HEK293 (cell line): ENCODE results near the gene COX18.

Source experiments
- CTCF ChIA-PET: fragments of 350-600 bp; formaldehyde crosslinking; extraction: SDS; loops from one replicate; lab custom pipeline; 2021; ENCODE audit warnings: antibody characterized with exemption; lab: Yijun Ruan, JAX
- POLR2A ChIA-PET: fragments of 300-600 bp; formaldehyde crosslinking; extraction: SDS; loops from one replicate; lab custom pipeline; 2020; ENCODE audit warnings: antibody characterized with exemption, inconsistent platforms; lab: Yijun Ruan, JAX
- H3K27ac ChIP-seq: fragments of 200-500 bp; sonication (Bioruptor generic); 2 replicates; pipeline ENCODE4 v1.5.1; 2014; ENCODE audit warnings: low read depth, low read length, control low read depth, inconsistent platforms; ENCODE audit errors: extremely low read depth
- H3K36me3 ChIP-seq, 2 experiments: fragments of 200-500 bp in 1 of 2; sonication (Bioruptor generic) in 1 of 2; 1 replicate in 1 of 2; 2 replicates in 1 of 2; pipeline ENCODE4 v1.5.1; 2014 to 2017; ENCODE audit warnings: inconsistent platforms in 2 of 2, low read length in 2 of 2; ENCODE audit not compliant: control insufficient read depth in 2 of 2, insufficient read depth in 1 of 2
- H3K4me1 ChIP-seq: fragments of 200-500 bp; sonication (Bioruptor generic); 2 replicates; pipeline ENCODE4 v1.5.1; 2014; ENCODE audit warnings: mild to moderate bottlenecking, low read length, inconsistent platforms; ENCODE audit not compliant: control insufficient read depth, insufficient read depth
- H3K4me3 ChIP-seq: 2 replicates; pipeline ENCODE4 v1.5.1; 2011; ENCODE audit warnings: low read depth, mild to moderate bottlenecking, control low read depth, low read length, moderate library complexity
- H3K9me3 ChIP-seq: fragments of 200-500 bp; sonication (Bioruptor generic); 2 replicates; pipeline ENCODE4 v1.5.1; 2014; ENCODE audit warnings: low read depth, low read length, inconsistent platforms; ENCODE audit not compliant: control insufficient read depth, insufficient read depth
- BCL11A ChIP-seq: fragments of 450-650 bp; formaldehyde crosslinking; IDR thresholded peaks from 2 replicates; pipeline ENCODE4 v1.5.1; 2016; ENCODE audit warnings: low read depth, missing biosample characterization, missing genetic modification characterization
- EGR2 ChIP-seq: fragments of 450-650 bp; formaldehyde crosslinking; IDR thresholded peaks from 2 replicates; pipeline ENCODE4 v1.5.1; 2016; ENCODE audit warnings: low read depth, missing biosample characterization, missing genetic modification characterization
- GFI1B ChIP-seq: fragments of 450-650 bp; formaldehyde crosslinking; IDR thresholded peaks from 2 replicates; pipeline ENCODE4 v1.5.1; 2016; ENCODE audit warnings: missing biosample characterization, missing genetic modification characterization
- GLI2 ChIP-seq: fragments of 450-650 bp; formaldehyde crosslinking; IDR thresholded peaks from 2 replicates; pipeline ENCODE4; 2017; ENCODE audit warnings: missing biosample characterization, missing genetic modification characterization, low read depth, borderline replicate concordance
- KLF9 ChIP-seq: fragments of 450-650 bp; formaldehyde crosslinking; IDR thresholded peaks from 2 replicates; pipeline ENCODE4 v1.5.1; 2016; ENCODE audit warnings: missing biosample characterization, missing genetic modification characterization, low read depth
- ZBTB10 ChIP-seq: fragments of 450-650 bp; formaldehyde crosslinking; IDR thresholded peaks from 2 replicates; pipeline ENCODE4 v1.5.1; 2016; ENCODE audit warnings: missing biosample characterization, missing genetic modification characterization
- ZBTB48 ChIP-seq: fragments of 450-650 bp; formaldehyde crosslinking; IDR thresholded peaks from 2 replicates; pipeline ENCODE4 v1.5.1; 2016; ENCODE audit warnings: missing biosample characterization, missing genetic modification characterization
- ZFP37 ChIP-seq: fragments of 450-650 bp; formaldehyde crosslinking; IDR thresholded peaks from 2 replicates; pipeline ENCODE4 v1.5.1; 2016; ENCODE audit warnings: missing biosample characterization, missing genetic modification characterization
- ZNF10 ChIP-seq: fragments of 450-650 bp; formaldehyde crosslinking; IDR thresholded peaks from 2 replicates; pipeline ENCODE4 v1.5.1; 2017; ENCODE audit warnings: missing biosample characterization, missing genetic modification characterization
- ZNF157 ChIP-seq: fragments of 450-650 bp; formaldehyde crosslinking; IDR thresholded peaks from 2 replicates; pipeline ENCODE4 v1.5.1; 2016; ENCODE audit warnings: missing biosample characterization, missing genetic modification characterization
- ZNF2 ChIP-seq: fragments of 450-650 bp; formaldehyde crosslinking; IDR thresholded peaks from 2 replicates; pipeline ENCODE4 v1.5.1; 2016; ENCODE audit warnings: missing biosample characterization, missing genetic modification characterization
- ZNF23 ChIP-seq: fragments of 450-650 bp; formaldehyde crosslinking; IDR thresholded peaks from 2 replicates; pipeline ENCODE4 v1.5.1; 2016; ENCODE audit warnings: missing biosample characterization, missing genetic modification characterization, borderline replicate concordance
- ZNF311 ChIP-seq: fragments of 450-650 bp; formaldehyde crosslinking; IDR thresholded peaks from 2 replicates; pipeline ENCODE4 v1.5.1; 2017; ENCODE audit warnings: missing biosample characterization, missing genetic modification characterization, borderline replicate concordance
- ZNF398 ChIP-seq: fragments of 450-650 bp; formaldehyde crosslinking; IDR thresholded peaks from 2 replicates; pipeline ENCODE4 v1.5.1; 2017; ENCODE audit warnings: missing biosample characterization, missing genetic modification characterization
- ZNF426 ChIP-seq: fragments of 450-650 bp; formaldehyde crosslinking; IDR thresholded peaks from 2 replicates; pipeline ENCODE4 v1.5.1; 2017; ENCODE audit warnings: missing biosample characterization, missing genetic modification characterization, mild to moderate bottlenecking, inconsistent platforms, moderate library complexity
- ZNF48 ChIP-seq: fragments of 450-650 bp; formaldehyde crosslinking; IDR thresholded peaks from 2 replicates; pipeline ENCODE4 v1.5.1; 2016; ENCODE audit warnings: missing biosample characterization, missing genetic modification characterization
- ZNF501 ChIP-seq: fragments of 450-650 bp; formaldehyde crosslinking; IDR thresholded peaks from 2 replicates; pipeline ENCODE4 v1.5.1; 2016; ENCODE audit warnings: missing biosample characterization, missing genetic modification characterization
- ZNF585B ChIP-seq: fragments of 450-650 bp; formaldehyde crosslinking; IDR thresholded peaks from 2 replicates; pipeline ENCODE4 v1.5.1; 2016; ENCODE audit warnings: missing biosample characterization, missing genetic modification characterization
- ZNF677 ChIP-seq: fragments of 450-650 bp; IDR thresholded peaks from 2 replicates; pipeline ENCODE4 v1.5.0; 2018; ENCODE audit warnings: missing biosample characterization, mild to moderate bottlenecking, missing genetic modification characterization, moderate library complexity
- ZNF791 ChIP-seq: fragments of 450-650 bp; formaldehyde crosslinking; IDR thresholded peaks from 2 replicates; pipeline ENCODE4 v1.5.1; 2016; ENCODE audit warnings: missing biosample characterization, missing genetic modification characterization
- ZSCAN5A ChIP-seq: fragments of 450-650 bp; formaldehyde crosslinking; IDR thresholded peaks from 2 replicates; pipeline ENCODE4 v1.5.1; 2016; ENCODE audit warnings: missing biosample characterization, missing genetic modification characterization
- TF ChIP-seq, protein P1 (sequence below): fragments of 450-650 bp; formaldehyde crosslinking; IDR thresholded peaks from 2 replicates; pipeline ENCODE4 v1.5.1; 2016; ENCODE audit warnings: missing biosample characterization, missing genetic modification characterization

Gene COX18

DNA sequence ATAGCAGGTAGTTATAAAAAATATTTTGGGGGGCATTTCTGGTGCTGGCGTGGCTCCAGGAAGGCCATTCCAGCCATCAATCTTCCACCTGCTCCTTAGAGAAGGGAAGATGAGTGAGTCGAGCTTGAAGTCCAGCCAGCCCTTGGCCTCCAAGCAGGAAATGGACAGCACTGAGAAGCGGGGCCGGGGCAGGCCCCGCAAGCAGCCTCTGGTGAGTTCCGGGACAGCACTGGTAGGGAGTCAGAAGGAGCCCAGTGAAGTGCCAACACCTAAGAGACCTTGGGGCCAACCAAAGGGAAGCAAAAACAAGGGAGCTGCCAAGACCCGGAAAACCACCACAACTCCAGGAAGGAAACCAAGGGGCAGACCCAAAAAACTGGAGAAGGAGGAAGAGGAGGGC is 29.2 kb upstream of the COX18 start:
- Histone ChIP-seq H3K36me3 (peaks cover 12 to 87% of the 10 kb centered on the region in 2 experiments), H3K4me3 (no peak overlapping the region), H3K9me3 (no peaks in the 10 kb centered on the region), H3K4me1 (no peaks in the 10 kb centered on the region), H3K27ac (no peak overlapping the region)
- TF ChIP-seq ZNF23 (tag by site-specific recombination): no peak
- no peak for TF ChIP-seq ZBTB10 (tag by site-specific recombination)
- TF ChIP-seq GLI2 (tag by site-specific recombination): no peak
- no peak for TF ChIP-seq ZFP37 (tag by site-specific recombination)
- no peak for TF ChIP-seq ZNF585B (tag by site-specific recombination)
- no peak for TF ChIP-seq ZNF791
- CTCF ChIA-PET: interaction anchor here (0.6 kb wide), 1 partner anchor 157 kb away, joined by 3 read pairs; no protein-coding TSS in a partner anchor
- POLR2A ChIA-PET: no interaction called here

GRCh38 chr4:73098016-73098415 is 28.5 kb upstream of the COX18 start:
- POLR2A ChIA-PET: no interaction called here
- H3K36me3 ChIP-seq: peaks cover 12 to 87% of the 10 kb centered on the region in 2 experiments
- TF ChIP-seq ZNF23 (tag by site-specific recombination): no peak
- no peak for TF ChIP-seq ZNF398 (tag by site-specific recombination)
- no peak for TF ChIP-seq ZNF157 (tag by site-specific recombination)
- TF ChIP-seq ZNF311 (tag by site-specific recombination): no peak
- no peak for TF ChIP-seq ZNF48 (tag by site-specific recombination)
- TF ChIP-seq EGR2: no peak
- no peak for TF ChIP-seq ZNF677
- TF ChIP-seq ZSCAN5A (tag by site-specific recombination): no peak
- no peak for TF ChIP-seq BCL11A (tag by site-specific recombination)
- no peaks in the 10 kb centered on the region for H3K4me1 ChIP-seq
- CTCF ChIA-PET: interaction anchor here (0.6 kb wide), 1 partner anchor 1131 kb away, joined by 3 read pairs; no protein-coding TSS in a partner anchor
- no peak overlapping the region for H3K4me3 ChIP-seq
- H3K27ac ChIP-seq: no peak overlapping the region
- H3K9me3 ChIP-seq: no peaks in the 10 kb centered on the region

GRCh38 chr4:73092868-73093267 is 23.4 kb upstream of the COX18 start:
- H3K27ac ChIP-seq: no peak overlapping the region
- H3K4me1 ChIP-seq: no peaks in the 10 kb centered on the region
- H3K4me3 ChIP-seq: no peak overlapping the region
- H3K9me3 ChIP-seq: no peaks in the 10 kb centered on the region
- POLR2A ChIA-PET: no interaction called here
- H3K36me3 ChIP-seq: peaks cover 7 to 73% of the 10 kb centered on the region in 2 experiments
- CTCF ChIA-PET: interaction anchor here (0.7 kb wide), 1 partner anchor 798 kb away, joined by 4 read pairs; no protein-coding TSS in a partner anchor
- TF ChIP-seq KLF9 (tag by site-specific recombination): no peak
- TF ChIP-seq, protein P1, sequence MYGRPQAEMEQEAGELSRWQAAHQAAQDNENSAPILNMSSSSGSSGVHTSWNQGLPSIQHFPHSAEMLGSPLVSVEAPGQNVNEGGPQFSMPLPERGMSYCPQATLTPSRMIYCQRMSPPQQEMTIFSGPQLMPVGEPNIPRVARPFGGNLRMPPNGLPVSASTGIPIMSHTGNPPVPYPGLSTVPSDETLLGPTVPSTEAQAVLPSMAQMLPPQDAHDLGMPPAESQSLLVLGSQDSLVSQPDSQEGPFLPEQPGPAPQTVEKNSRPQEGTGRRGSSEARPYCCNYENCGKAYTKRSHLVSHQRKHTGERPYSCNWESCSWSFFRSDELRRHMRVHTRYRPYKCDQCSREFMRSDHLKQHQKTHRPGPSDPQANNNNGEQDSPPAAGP (tag by site-specific recombination): no peak
- no peak for TF ChIP-seq ZNF10 (tag by site-specific recombination)
- TF ChIP-seq ZNF501 (tag by site-specific recombination): no peak
- TF ChIP-seq ZNF2 (tag by site-specific recombination): no peak
- no peak for TF ChIP-seq ZBTB48
- no peak for TF ChIP-seq ZNF426 (tag by site-specific recombination)
- no peak for TF ChIP-seq GFI1B (tag by site-specific recombination)
